ENCODE data around the gene ADK.
A peak's percentile ranks its signal among the peaks of the same experiment; 100 is the strongest.
"Not testable (repeated sequence)": the region's sequence is repeated elsewhere in the genome, so short reads cannot be mapped to it uniquely, and the experiment has no call there.

The ADK gene

DNA sequence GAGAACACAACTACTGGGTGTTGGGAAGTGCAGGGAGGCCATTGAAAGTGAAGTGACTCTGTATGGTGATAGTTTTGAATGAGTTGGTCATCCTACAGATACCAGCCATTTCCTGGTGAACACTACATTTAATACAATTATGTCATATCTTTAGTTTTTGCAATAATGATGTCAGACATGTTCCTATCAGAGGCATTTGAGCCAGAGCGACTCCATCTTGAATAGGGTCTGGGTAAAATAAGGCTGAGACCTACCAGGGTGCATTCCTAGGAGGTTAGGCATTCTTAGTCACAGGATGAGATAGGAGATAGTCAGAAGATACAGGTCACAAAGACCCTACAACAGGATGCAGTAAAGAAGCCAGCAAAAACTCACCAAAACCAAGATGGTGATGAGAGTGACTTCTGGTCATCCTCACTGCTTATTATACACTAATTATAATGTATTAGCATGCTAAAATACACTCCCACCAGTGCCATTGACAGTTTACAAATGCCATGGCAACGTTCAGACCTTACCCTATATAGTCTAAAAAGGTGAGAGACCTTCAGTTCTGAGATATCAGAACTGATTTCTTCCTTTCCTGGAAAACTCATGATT, 28.2 kb downstream of the ADK start:
- no peak for DNase-seq (ENCODE audit: low spot score)

DNA sequence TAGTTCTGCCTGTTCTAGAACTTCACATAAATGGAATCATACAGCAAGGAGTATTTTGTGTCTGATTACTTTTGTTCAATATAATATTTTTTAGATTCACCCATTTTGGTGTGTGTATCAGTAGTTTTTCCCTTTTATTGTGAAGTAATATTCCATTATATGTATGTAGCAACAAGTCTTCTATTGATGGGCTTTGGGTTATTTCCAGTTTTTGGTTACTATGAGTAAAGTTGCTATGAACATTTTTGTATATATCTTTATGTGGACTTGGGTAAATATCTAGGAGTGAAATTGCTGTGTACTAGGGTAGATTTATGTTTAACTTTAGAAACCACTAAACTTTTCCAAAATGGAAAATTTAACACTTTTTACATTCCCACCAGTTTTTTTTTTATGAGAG, 35.7 kb downstream of the ADK start:
- no peak for DNase-seq (ENCODE audit: low spot score)

DNA sequence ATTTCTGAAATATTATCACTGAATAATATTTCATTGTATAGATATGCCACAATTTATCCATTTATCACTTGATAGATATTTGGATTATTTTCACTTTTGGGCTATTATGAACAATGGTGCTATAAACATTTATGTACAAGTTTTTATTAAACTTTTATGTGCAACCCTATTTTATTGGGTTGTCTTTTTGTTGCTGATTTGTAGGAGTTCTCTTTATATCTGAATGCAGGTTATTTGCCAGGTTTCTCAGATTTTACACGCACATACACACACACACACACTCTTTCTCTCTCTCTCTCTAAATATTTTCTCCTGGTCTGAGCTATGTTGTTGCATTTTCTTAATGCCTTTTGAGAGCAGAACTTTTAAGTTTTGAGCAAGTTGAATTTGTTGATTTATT, 36.2 kb downstream of the ADK start:
- no peak for DNase-seq (ENCODE audit: low spot score)

DNA sequence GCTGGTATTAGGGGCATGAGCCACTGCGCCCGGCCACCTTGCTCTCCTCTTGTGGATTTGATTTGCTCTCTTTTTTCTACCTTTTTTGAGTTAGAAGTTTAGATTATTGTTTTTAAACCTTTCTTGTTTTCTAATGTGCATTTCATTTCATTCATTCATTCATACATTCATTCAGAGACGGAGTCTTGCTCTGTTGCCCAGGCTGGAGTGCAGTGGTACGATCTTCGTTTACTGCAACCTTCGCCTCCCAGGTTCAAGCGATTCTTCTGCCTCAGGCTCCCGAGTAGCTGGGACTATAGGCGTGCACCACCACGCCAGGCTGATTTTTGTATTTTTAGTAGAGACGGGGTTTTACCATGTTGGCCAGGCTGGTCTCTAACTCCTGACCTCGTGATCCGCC, 37.6 kb downstream of the ADK start:
- DNase-seq (ENCODE audit: low spot score), result not testable (repeated sequence)

DNA sequence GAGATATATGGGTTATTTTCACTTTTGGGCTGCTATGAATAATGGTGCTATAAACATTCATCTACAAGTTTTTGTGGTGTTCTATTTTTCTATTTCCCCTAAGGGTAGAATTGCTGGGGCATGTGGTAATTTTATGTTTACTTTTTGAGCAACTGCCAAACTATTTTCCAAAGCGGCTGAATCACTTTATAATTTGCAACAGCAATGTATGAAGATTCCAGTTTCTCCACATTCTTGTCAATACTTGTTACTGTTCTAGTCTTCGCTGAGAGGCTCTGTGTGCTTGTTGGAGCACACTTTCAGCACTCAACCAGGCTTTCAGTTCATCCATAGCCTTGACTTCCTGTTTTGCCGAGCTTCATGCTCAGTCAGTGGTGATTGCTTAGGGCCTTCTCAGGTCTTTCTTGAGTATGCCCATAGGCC, 39.0 kb downstream of the ADK start:
- peak; percentile 55 for DNase-seq (ENCODE audit: low spot score)

DNA sequence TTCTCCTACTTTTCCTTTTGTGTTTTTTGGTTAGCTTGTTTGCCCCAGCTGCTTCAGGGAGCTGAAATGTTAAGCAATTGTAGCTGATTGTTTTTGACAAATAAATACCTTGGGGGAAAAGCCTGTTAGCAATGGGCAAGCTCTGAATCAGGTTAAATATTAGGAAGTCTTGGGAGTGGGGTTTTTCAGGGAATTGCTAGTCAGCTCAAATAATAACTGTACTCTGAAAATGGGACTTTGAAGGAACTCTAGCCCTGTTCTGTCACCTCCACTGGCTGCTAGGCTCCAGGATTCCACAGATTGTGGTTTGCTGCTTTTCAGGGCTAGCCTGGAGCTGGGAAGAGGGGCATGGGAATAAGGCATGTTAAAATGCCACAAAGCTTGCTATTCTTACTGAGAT, 39.5 kb downstream of the ADK start:
- no peak for DNase-seq (ENCODE audit: low spot score)

DNA sequence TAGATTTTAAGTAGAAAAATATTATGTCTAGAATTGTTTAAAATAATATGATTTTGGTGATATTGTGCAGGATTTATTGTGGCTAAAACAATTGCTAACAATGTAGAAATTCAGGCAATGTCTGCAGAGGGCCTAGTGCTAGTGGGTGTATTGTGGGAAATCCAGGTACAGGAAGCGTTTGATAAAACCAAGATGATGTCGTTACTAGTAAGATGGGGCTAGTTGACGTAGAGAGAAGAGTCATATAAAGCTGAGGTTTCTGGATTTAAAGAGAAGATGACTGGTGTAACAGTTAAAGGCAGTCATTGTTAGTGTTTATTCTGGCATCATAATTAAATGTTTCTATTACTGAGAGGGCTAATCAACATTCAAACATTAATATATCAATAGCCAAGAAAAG, 43.5 kb downstream of the ADK start:
- DNase-seq (ENCODE audit: low spot score), result no peak

DNA sequence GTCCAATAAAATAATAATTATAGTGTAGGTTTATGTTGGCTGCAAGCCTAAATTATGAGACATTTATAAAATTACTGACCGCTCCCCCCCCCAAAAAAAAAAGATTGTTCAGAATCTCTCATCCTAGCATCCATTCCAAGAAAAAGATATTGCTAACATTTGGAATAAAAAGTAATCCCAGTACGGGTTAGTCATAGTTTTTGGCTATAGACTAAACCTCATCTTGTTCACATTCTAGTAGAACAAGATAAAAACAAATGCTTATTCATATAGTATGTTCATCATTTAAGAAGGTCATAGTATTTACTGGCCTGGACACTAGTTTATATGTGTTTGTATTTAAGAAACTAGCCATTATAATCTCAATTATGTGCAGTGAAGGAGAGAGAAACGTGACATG, 44.0 kb downstream of the ADK start:
- no peak for DNase-seq (ENCODE audit: low spot score)

DNA sequence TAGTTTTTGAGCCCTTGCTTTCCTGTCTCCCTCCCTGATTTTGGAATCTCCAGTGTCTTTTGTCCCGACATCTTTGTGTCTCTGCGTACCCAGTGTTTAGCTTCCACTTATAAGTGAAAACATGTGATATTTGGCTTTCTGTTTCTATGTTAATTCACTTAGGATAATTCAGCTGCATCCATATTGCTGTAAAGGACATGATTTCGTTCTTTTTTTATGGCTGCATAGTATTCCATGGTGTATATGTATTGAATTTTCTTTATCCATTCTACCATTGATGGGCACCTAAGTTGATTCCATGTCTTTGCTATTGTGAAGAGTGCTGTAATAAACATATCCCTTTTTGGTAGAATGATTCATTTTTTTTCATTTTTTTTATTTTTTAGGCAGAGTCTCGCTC, 48.3 kb downstream of the ADK start:
- no peak for DNase-seq (ENCODE audit: low spot score)

DNA sequence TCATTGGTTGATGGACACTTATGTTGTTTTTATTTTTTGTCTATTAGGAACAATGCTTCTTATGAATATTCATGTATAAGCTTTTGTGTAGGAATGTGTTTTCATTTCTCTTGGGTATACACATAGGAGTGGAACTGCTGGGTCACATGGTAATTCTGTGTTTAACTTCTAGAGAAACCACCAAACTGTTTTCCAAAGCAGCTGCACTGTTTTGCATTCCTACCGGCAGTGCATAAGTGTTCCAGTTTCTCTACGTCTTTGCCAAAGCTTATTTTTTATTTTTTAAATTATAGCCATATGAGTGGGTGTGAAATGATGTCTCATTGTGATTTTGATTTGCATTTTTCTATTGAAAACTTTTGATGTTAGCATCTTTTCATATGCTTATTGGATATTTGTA, 51.3 kb downstream of the ADK start:
- no peak for DNase-seq (ENCODE audit: low spot score)

DNA sequence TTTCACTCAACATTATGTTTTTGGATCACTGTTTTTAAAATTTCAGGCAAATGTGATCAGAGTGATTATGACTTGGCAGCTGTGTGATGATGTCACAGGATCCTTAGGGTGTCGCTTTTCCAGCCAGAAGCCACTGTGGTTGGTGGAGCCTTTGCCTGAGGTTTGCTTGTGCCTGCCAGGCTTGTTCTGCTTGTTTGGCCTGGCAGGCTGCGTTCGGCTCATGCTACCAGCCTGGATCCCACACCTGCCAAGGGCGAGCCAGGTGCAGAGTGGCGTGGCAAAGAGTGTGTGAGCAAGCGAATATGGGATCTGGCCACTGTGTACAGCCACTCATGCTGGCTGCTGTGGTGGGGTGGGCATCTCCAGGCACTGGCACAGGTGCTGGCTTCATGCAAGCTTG, 55.7 kb downstream of the ADK start:
- no peak for DNase-seq (ENCODE audit: low spot score)

DNA sequence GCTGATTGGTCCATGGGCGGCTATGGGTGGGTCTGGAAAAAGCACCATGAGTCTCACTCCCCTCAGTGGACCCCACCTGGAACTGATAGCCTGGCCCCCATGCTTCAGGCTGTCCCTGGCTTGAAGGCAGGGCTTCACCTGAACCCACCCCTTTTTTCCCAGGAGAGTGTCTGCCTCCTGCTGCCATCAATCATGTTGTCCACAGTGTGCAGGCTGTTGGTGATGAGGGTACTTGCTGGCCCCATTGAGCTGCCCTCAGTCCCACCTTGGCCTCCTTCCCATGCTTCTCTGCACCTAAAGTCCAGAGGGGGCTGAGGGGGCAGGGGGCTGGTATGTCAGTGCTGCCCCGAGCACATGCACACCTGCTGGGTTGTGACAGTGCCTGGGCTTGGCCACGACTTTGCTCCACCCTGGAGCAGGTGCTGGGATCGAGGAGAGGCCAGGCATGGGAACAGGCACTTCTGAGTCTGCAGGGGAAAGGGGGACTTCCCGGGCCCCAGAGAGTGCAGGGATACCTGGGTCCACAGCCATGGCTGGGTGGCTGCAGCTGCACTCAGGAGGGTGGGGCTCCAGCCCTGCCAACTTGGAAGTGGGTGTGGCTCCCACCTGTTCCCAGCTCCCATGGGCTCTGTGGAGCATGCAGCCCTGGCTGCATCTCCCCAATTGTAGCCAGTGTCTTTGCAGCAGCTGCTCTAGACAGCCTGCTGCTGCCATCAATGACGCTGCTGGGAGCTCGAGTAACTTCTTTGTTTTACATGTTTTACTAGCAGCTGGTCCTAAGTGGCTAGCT, 56.9 kb downstream of the ADK start:
- no peak for DNase-seq (ENCODE audit: low spot score)

DNA sequence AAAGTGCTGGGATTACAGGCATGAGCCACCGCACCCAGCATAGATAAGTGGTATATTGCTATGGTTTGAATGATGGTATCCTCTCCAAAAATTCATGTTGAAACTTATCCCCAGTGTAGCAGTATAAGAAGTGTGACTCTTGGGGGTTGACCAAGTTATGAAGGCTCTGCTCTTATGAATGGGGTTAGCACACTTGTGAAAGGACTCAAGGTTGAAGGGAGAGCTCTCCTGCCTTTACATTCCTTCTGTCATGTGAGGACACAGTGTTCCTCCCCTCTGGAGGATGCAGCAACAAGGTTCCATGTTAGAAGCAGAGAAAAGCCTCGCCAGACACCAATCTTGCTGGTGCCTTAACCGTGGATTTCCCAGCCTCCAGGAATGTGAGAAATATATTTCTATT, 58.0 kb downstream of the ADK start:
- no peak for DNase-seq (ENCODE audit: low spot score)

DNA sequence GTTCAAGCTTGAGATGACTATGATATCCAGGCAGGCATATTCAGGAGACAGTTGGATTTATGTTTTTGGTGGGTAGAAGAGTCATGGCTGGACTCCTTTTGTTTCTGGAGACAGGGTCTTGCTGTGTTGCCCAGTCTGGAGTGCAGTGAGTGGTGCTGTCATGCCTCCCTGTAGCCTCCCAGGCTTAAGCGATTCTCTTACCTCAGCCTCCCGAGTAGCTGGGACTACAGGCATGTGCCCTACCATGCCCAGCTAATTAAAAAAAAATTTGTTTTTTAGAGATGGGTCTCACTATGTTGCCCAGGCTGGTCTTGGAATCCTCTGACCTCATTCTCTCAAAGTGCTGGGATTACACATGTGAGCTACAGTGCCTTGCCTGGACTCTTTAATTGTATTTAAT, 62.0 kb downstream of the ADK start:
- no peak for DNase-seq (ENCODE audit: low spot score)

DNA sequence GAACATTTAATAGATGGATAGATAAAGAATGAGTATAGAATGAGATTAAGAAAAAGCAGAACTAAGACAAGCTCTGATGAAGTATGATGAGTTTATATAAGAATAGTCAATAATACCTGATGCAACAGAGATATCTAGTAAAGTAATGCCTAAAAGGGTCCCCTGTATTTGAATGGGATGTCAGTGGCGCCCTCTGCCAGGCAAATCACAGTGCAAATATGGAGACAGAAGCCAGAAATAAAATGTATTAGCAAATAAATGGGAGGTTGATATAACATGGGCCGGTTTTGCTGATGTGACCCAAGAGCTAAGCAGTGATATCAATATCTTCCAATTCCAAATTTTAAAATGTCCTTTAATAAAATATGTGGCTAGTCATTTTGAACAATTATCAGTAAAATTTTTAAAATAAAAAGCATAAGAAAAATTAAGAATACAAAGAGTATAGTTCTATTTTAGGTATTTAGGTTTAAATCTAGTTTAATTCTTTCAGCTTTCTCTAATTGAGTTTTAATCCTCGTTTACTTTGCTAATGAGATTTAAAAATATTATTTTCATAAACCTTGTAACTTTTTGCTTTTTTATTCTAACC, 62.6 kb downstream of the ADK start:
- no peak for DNase-seq (ENCODE audit: low spot score)

DNA sequence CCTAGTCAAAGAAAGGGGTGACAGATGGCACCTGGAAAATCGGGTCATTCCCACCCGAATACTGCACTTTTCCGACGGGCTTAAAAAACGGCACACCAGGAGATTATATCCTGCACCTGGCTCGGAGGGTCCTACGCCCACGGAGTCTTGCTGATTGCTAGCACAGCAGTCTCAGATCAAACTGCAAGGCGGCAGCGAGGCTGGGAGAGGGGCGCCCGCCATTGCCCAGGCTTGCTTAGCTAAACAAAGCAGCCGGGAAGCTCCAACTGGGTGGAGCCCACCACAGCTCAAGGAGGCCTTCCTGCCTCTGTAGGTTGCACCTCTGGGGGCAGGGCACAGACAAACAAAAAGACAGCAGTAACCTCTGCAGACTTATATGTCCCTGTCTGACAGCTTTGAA, 66.1 kb downstream of the ADK start:
- DNase-seq (ENCODE audit: low spot score), result not testable (repeated sequence)

DNA sequence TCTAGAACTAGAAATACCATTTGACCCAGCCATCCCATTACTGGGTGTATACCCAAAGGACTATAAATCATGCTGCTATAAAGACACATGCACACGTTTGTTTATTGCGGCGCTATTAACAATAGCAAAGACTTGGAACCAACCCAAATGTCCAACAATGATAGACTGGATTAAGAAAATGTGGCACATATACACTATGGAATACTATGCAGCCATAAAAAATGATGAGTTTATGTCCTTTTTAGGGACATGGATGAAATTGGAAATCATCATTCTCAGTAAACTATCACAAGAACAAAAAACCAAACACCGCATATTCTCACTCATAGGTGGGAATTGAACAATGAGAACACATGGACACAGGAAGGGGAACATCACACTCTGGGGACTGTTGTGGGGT, 71.4 kb downstream of the ADK start:
- not testable (repeated sequence) for DNase-seq (ENCODE audit: low spot score)

DNA sequence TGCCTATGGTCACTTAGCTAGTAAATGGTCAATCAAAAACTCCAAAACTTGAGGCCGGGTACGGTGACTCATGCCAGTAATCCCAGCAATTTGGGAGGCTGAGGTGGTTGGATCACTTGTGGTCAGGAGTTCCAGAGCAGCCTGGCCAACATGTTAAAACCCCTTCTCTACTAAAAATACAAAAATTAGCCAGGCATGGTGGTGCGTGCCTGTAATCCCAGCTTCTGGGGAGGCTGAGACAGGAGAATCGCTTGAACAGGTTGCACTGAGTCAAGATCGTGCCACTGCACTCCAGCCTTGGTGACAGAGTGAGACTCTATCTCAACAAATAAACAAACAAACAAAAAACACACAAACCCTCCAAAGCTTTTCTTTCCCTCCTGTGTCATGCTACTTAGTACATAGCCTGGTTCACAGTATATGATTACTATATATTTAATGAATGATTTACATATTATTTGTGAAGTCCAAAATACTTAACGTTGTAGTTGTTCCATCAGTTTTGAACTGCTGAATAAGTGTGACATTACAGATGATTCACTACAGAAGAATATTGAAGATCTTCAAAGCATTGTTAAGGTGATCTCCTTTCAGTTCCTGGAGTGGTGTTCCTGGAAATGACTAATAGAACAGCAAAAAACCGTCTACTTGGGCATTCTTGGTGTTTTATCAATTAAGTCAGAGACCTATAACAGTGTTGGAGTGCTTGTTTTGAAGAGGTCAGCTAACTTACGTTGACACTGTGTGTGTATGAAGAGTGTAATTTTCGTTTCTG, 72.9 kb downstream of the ADK start:
- DNase-seq (ENCODE audit: low spot score), result no peak

DNA sequence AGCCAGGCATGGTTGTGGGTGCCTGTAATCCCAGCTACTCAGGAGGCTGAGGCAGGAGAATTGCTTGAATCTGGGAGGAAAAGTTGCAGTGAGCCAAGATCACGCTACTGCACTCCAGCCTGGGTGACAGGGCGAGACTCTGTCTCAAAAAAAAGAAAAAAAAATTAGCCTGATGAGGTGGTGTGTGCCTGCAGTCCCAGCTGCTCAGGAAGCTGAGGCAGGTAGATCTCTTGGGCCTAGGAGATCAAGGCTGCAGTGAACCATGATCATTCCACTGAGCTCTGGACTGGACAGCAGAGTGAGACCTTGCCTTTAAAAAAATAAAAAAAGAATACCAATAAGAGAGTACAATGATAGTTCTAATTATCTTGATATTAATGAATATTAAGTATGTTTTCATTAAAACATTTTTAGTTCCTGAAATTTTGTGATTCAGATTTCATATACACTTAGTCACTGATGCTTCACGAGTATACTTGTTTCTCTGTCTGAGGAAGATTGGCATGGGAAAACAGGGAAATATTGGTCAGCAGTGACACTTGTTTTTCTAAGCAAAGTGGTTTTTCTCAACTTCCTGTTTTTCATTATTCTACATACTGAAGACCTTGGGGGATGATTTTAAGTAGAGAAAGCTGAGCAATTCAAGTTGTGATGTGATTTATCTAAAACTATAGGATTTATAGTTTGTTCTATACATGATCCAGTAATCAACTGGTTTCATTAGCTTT, 76.8 kb downstream of the ADK start:
- peak; percentile 57 for DNase-seq (ENCODE audit: low spot score)

DNA sequence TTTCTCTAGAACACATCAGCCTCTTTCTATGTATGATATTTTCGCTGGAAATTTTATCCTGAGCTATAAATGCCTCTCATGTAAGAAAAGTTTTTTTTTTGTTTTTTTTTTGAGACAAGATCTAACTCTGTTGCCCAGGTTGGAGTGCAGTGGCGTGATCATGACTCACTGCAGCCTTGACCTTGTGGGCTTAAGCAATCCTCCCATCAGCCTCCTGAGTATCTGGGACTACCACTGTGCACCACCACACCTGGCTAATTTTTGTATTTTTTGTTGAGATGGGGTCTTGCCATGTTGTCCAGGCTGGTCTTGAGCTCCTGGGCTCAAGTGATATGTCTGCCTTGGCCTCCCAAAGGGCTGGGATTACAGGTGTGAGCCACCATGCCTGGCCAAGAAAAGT, 80.4 kb downstream of the ADK start:
- DNase-seq (ENCODE audit: low spot score), result no peak

DNA sequence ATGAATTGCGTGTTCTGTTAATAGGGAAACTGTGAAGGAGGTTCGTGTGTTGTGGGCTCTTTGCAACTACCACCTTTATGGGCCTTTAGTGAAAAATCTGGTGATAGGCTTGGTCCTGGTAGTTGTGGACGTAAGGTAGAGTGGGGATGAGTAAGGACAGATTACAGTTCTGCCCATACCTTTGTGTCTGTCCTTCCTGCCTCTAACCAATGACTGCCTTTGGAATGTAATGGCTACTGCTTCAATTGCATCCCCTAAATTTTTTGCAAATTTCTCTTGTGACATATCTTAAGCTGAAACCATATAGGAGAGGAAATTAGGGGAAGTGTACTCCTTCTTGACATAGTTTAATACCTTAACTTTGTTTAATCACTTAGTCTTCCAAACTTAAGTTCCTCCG, 82.3 kb downstream of the ADK start:
- no peak for DNase-seq (ENCODE audit: low spot score)

DNA sequence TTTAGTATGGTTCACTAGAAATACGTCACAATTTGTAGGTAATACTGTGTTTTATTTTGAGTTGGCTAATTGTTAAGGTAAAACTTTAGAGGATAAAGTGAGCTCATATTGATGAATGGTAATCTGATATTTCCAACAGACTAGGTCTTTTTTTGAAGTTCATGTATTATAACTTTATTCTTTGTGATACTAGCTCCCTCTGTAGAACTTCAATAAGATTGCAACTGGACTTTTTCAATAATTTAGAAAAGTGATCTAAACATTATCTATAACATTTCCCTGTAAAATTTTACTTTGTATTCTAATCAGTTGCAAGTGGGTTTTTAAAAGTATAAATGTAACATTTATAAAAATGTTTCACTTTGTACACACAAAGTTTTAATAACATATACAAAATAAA, 83.5 kb downstream of the ADK start:
- DNase-seq (ENCODE audit: low spot score), result no peak

All from pons (tissue), 1 donor.